H54 (cell line): ENCODE results near the gene RBM19.
"Not testable (repeated sequence)": the region's sequence is repeated elsewhere in the genome, so short reads cannot be mapped to it uniquely, and the experiment has no call there.

ENCODE experiments used
- DNase-seq: peaks from one replicate; pipeline ENCODE4 v3.0.0; 2011; ENCODE audit warnings: low spot score, mixed read lengths; ENCODE audit not compliant: insufficient read length
- FAIRE-seq: peaks from 3 replicates; lab custom pipeline; 2011; peaks lifted over from hg19 to GRCh38; lab: Jason Lieb, UNC
- POLR2A ChIP-seq: IDR thresholded peaks from 2 replicates; pipeline ENCODE4 v1.6.1; 2011; ENCODE audit warnings: low read depth, mild to moderate bottlenecking, low read length

RBM19 gene

DNA sequence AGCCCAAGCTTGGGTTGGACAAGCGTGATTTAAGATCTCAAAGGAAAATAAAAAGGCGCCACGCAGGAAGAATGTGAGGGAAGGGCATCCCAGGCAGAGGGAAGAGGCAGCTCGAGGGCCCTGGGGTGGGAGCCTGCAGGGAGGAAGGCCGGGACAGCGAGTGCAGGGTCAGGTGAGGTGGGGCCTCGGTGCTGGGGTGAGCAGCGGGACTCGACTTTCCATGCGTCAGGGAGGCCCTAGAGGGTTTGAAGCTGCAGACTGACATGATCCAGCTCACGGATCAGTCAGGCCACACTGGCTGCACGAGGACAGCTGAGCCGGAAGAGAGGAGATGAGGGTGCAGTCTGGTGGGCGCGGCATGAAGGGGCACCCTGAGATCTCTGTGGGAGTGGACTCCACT lies 145.8 kb downstream of the RBM19 start:
- TF ChIP-seq POLR2A = no peak
- FAIRE-seq (no peak), DNase-seq (no peak)

DNA sequence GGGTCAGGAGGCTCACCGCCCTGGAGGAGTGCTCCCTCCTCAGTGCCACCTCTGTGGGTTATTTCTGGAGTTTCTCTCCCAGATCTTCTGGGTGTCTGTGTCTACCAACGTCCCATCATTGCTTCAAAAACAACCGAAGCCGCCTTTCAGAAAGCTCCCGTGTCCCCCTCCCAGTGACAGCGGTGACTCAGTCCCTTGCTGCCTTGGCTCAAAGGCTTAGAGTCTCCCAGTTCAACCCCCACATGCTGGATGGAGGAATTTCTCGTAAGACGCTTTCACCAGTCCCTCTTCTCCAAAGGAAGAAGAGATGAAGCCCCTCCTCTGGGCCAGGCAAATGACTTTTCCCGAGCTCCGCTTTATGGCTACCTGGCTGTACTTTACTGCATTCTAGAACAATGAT lies 146.6 kb downstream of the RBM19 start:
- no peak for DNase-seq
- FAIRE-seq = no peak
- no peak for TF ChIP-seq POLR2A

DNA sequence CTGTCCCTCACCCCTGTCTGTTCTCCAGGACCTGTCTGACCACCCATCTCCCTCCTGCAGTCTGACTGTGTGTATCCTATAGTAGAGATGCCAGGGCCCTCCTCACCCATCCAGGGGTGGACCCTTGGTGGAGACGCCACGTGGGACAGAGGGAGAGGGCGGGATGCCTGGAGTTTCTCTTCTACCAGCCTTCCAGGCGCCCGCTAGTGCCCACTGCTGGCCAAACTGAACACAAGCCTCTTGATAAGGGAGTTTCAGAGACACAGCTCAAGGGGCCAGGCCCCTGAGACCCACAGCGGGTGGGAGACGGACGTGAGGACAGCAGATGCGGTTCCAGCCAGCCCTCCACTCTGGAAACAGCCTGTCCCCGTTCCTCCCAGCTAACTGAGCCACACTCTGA lies 147.3 kb downstream of the RBM19 start:
- DNase-seq = peak; percentile 33
- no peak for FAIRE-seq
- TF ChIP-seq POLR2A = no peak

DNA sequence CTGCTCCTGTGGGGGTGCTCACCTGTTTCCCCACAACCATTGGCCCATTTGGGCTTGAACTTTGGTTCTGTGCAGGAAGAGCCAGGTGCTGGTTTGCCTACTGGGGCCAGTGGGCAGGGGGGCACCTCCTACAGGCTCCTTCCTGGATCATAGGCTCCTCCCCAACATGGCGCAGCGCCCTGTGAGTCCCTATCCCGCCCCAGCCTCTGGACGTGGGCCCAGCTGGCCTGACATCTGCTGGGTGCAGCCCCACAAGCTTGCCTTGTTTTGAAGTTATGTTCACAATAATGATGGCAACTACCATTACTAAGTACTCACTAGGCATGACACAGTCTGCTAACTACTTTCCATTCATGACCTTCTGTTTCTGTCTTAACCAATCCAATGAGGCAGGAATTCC lies 147.8 kb downstream of the RBM19 start:
- DNase-seq (no peak), FAIRE-seq (no peak)
- TF ChIP-seq POLR2A = no peak

DNA sequence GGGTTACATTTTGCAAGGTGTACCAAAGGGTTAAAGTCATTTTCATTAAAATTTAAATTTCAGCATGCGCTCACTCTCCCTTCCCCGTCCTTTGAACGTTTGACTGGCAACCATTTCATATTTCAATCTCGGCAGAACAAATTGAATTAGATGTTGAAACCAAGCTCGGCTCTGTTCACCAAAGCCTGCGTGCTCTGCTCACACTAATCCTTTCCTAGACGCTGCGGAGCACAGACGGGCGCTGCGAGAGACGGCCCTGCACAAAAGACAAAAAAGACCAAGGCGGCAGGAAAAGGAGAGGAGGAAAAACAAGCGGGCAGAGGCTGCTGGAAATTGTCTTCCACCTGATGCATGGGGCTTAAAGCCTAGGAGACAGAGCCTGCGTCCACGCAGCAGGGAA lies 149.3 kb downstream of the RBM19 start:
- no peak for TF ChIP-seq POLR2A
- FAIRE-seq (no peak), DNase-seq (no peak)

- FAIRE-seq = no peak
- no peak for DNase-seq
- no peak for TF ChIP-seq POLR2A
Observed at GRCh38 chr12:113815031-113815430, 151.1 kb downstream of the RBM19 start.

DNA sequence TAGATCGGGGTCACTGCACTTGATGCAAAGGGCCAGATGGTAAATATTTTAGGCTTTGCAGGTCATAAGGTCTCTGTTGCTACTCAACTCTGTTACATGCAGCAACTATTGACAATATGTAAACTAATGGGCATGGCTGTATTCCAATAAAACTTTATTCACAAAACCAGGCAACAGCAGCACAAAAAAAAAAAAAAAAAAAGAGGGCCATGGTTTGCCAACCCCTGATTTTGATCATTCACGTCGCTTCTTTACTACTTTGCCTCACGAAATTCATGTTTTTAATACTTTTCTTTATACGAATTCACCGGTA lies 152.9 kb downstream of the RBM19 start:
- DNase-seq = no peak
- FAIRE-seq = no peak
- no peak for TF ChIP-seq POLR2A

- no peak for DNase-seq
- no peak for FAIRE-seq
- TF ChIP-seq POLR2A = no peak
Observed at GRCh38 chr12:113812411-113813228, 153.5 kb downstream of the RBM19 start.

- not testable (repeated sequence) for FAIRE-seq, DNase-seq
Observed at GRCh38 chr12:113809462-113810220, 156.5 kb downstream of the RBM19 start.

- FAIRE-seq (no peak), DNase-seq (no peak)
- no peak for TF ChIP-seq POLR2A
Observed at GRCh38 chr12:113808095-113808951, 157.8 kb downstream of the RBM19 start.

DNA sequence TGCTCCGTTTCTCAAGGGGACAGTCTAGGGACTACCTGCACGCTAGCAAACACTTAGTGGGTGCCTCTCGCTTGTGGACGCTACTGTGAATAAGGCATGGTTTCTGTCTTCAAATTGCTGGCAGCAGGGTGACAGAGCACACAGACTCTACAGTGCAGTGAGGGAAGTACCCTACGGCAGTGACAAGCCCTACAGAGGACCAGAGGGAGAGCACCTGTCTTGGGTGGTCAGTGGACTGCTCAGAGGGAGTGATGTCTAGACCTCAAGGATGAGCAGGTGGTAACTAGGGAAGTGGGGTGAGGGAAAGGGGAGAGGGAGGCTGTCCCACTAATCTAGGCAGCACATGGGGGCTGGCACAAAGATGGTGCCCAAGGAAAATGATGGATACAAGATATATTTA lies 160.5 kb downstream of the RBM19 start:
- DNase-seq (no peak), FAIRE-seq (no peak)
- no peak for TF ChIP-seq POLR2A

DNA sequence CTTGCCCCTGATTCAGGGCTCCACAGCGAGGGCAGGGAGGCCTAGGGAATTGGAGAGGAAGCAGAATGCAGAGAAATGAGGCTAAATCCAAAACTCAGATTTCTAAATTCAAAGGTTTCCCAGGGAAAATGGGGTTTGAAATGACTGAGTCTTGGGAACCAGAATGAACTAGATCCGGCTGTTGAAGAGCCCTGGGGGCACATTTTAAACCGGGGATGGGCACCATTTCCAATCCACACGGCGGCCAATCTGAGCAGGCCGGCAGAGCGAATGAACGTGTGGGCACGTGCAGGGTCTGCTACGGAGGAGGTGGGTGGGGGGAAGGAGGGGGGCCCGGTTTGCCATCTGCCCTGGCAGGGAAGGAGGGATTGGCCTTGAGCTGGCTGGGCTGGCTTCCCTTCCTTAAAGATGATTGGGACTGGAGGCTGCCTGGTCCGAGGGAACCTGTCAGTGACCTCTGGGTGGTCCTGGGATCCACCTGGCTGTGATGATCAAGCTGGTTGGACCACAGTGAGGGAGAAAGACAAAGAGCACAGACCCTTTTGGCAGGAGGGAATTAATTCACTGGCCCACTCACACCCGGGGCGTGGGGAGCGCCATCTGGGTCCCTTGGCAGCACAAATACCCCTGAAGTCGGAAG lies 161.0 kb downstream of the RBM19 start:
- DNase-seq = no peak
- TF ChIP-seq POLR2A = no peak
- no peak for FAIRE-seq

GRCh38 chr12:113803759-113804140 lies 162.4 kb downstream of the RBM19 start:
- FAIRE-seq (no peak), DNase-seq (no peak)
- no peak for TF ChIP-seq POLR2A

DNA sequence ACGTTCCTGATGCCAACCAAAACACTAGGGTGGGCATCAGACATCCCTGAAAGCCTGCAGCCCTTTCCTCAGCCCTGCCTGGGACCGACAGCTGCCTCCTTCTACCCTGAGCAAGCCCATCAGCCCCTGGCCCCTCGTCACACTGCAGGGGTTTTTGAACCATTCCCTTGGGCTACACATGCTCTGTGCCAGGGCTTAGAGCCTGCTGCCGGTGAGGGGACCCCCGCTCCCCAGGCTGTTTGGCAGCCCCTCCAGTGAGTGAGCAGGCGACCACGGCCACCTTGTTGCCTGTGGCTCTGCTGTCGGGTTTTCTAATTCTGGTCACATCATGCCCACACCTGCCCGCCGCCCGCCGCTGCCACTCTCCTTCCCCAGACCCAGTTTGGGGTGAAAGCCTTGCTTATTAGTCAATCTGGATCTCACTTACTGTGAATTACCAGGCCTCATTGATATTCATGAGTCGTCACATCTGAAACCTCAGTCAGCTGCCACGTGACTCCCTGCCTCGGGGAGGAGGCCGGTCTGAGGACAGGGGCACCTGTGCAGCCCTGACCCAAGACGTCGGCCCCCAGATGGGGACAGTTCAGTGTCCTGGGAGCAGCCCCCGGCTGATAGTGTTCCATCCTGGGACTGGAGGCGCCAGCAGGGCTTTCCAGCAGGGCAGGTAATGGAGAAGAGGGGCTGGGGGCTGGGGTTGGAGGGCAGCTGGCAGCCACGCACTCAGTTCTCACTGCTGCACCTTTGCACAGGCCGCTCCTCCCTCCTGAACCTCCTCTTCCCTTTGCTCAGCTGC lies 163.0 kb downstream of the RBM19 start:
- FAIRE-seq (no peak), DNase-seq (no peak)
- no peak for TF ChIP-seq POLR2A
